ENCODE results near the gene ABCA2.

DNA sequence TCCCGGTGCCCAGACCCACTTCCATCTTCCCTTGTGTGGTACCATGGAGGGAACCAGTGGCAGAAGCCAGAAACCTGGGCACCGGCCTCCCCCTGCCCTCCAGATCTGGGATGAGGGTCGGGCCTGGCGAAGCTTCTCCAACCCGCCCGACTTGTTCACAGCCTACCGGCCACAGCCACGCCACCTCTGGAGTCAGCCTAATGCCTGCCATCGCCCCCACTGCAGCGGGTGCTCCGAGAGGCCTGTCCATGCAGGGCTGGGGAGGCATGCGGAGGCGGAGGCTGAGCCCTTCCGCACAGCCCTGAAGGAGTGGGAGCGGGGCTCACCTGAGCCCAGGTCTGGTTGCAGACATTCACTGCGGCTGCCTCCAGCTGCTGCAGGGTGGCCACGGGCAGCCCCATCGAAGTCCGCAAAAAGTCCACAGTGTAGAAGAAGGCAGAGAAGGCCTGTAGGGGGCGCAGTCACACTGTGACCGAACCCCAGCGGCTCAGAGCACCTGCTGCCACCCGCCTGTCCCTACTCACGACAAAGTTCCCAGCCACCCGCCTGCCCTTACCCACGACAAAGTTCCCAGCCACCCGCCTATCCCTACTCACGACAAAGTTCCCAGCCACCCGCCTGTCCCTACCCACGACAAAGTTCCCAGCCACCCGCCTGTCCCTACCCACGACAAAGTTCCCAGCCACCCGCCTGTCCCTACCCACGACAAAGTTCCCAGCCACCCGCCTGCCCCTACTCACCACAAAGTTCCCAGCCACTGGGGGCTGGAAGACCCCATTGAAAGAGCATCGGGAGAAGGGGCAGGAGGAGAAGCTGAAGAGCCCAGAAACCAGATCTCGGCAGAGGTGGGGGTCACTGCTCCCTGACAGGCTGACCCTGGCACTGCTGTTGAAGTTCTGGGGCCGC is 21.8 kb upstream of the ABCA2 start:
- TF ChIP-seq, protein P1, sequence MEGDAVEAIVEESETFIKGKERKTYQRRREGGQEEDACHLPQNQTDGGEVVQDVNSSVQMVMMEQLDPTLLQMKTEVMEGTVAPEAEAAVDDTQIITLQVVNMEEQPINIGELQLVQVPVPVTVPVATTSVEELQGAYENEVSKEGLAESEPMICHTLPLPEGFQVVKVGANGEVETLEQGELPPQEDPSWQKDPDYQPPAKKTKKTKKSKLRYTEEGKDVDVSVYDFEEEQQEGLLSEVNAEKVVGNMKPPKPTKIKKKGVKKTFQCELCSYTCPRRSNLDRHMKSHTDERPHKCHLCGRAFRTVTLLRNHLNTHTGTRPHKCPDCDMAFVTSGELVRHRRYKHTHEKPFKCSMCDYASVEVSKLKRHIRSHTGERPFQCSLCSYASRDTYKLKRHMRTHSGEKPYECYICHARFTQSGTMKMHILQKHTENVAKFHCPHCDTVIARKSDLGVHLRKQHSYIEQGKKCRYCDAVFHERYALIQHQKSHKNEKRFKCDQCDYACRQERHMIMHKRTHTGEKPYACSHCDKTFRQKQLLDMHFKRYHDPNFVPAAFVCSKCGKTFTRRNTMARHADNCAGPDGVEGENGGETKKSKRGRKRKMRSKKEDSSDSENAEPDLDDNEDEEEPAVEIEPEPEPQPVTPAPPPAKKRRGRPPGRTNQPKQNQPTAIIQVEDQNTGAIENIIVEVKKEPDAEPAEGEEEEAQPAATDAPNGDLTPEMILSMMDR (IDR thresholded peaks at IDR 0.05; ENCODE audit: low read length), result peak; percentile 52; the same call in 1 of the 2 replicates
- no peak for TF ChIP-seq EZH2 (IDR thresholded peaks at IDR 0.05; ENCODE audit: borderline replicate concordance, low read length)
